GM18517 (cell line): ENCODE measurements around the gene SH3RF3.

Experiments
- ATAC-seq: cut with Tn5 transposase; IDR thresholded peaks from one replicate; pipeline ENCODE4 v1.9.1; 2021; ENCODE audit warnings: mild to moderate bottlenecking, moderate library complexity; ENCODE audit not compliant: unreplicated experiment

The SH3RF3 gene

DNA sequence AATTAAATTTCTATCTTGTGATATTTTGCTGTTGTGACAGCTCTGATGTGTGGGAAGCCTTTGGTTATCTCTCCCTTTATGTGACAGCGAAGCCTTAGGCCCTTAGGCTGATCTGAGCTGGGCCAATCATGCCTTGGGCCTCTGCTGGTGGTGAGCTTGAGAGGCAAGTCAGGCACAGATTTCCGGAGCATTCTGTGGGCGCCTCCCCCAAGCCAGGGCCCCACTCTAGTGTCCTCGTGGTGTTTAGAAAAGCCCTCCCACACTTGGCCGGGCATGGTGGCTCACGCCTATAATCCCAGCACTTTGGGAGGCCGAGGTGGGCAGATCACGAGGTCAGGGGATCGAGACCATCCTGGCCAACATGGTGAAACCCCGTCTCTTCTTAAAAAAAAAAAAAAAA is 239.8 kb downstream of the SH3RF3 start:
- ATAC-seq, result no peak

DNA sequence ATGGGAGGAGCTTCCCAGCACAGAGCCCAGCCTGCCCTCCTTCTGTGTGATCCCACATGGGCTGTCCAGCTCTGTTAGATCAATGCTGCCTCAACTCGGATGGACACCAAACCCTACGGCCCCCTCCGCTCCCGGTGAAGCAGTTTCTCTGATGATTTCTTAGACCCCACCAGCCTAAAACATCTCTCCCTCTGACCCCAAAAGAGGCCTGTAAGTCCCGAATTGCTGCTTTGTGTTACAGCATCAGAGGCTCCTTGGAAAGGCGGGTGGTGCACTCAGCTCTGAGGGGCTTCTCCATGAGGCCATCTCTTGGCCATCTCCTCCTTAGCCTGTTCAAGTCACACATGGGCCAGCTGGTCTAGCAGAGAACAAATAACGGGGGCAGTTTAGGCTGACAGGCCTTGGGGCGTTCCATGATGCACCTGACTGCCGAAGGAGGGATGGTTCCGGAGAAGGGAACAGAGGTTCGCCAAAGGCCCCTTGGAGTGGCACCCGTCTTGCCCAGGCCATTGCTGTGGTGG is 240.7 kb downstream of the SH3RF3 start:
- no peak for ATAC-seq

DNA sequence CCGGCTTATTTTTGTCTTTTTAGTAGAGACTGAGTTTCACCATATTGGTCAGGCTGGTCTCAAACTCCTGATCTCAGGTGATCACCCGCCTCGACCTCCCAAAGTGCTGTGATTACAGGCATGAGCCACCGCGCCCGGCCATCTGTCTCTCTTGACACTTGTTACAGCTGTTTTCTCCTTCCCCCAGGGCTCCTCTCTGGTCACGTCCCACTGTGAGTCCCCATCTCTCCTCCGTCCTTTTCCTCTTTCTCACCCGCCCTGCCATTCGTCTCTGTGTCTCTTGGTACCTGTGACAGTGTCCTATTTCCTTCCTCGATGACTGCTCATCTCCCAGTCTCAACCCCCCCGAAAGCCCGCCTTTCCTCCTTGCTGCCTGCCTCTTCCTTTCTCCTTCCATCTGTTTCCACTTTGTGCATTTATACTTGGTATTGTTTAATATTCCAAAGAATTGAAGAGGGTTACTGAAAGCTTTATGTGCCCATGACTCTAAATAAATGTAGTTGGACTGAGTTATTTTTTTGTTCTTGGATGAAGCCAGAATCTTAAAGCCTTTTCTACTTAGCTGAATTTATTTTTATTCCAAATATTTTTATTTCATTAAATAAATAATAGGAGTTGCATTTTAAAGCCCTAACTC is 241.5 kb downstream of the SH3RF3 start:
- no peak for ATAC-seq

DNA sequence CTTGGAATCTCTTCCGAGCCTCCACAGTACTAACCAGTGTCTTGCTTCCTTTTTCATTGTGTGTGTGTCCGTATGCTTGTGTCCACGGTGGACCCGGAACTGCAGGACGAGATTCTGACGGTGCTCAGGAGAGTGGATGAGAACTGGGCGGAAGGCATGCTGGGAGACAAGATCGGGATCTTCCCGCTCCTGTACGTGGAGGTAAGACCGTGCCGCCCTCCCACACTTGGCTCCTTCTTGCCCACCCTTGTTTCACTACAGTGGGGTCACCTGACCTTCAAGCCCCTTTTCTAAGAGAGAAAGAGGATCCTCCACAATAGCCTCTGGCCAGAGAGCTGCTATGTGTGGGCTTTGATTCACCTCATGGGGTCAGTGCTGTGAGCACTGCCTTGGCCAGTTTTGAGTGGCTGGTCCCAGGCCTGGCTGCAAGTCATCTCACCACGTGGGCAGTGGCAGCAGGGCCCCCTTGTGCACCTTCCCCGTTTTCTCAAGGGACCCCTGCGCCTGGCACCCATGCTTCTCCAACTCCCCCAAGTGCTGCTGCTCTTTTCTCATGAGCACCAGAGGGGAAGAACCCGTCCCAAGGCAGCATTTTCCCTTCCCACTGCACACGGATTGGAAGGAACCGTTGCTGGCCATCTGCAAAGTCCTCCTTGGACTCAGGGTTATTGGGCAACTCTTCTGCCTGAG is 242.6 kb downstream of the SH3RF3 start:
- ATAC-seq, result no peak

DNA sequence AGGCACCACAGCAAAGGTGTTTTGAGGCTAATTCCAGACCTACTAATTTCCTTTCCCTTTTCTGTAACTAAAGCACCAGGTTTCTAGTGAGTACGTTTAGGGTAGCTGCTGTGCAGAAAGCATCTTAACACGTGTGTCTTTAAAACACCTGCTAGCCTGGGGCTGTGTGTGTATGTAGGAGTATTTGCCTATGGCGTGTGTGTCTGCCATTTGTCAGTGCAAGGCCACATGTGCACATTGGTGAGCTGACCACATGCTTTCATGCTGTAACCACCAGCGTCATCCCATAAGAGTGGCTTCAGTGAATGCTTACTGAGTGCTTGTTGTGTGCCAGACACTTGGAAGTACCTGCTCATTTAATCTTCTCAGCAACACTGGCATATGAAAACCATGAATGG is 243.2 kb downstream of the SH3RF3 start:
- ATAC-seq, result no peak

DNA sequence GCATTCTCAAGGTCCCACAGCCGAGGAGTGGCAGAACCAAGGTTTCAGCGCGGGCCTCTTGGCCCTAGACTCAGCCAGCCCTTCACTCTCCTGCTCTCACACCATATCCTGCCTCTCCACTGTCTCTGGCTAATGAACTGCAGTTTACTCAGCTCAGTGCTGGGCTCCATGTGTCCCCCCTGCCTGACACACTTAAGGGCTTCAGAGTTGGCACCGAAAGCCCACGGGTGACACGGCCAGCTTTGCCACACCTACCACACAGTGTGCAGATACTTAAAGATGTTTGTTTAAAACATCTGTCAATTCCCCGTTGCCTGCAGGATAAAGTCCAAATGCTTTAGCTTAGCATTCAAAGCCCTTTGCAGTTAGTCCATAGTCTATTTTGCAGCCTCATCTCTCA is 243.6 kb downstream of the SH3RF3 start:
- no peak for ATAC-seq

DNA sequence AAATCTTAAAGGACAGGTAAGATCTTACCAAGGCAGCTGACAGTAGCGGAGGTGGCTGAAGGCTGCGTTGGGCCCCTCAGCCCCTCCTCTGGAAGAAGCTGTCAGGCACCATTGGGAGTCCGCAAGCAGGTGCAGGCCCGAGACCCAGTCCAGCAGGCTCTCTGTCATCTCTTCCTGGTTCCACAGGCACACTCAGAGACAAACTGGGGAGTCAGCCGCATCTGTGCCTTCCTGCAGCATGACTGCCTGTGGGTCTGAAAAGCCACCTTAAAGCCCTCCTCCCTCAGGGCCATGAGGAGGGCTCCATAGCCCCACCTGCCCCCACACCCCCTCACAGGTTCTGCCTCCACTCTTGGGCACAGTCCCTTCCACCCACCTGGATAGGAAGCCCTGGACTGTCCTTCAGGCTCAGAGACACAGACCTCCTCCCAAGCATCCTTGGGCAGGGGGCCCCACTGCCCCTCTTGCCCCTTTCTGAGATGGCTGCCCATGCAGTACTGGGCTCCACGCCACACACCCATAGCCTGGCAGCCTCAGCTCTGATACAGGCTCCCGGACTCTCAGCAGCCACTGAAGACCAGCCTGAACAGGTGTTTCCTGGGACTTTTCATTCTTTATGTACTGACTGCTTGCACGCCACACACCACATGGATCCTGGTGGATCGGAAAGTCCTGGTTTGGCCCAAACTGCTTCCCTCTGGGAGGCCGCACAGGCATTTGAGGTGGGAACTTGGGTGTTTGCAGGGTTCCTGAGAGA is 245.0 kb downstream of the SH3RF3 start:
- ATAC-seq, result no peak

DNA sequence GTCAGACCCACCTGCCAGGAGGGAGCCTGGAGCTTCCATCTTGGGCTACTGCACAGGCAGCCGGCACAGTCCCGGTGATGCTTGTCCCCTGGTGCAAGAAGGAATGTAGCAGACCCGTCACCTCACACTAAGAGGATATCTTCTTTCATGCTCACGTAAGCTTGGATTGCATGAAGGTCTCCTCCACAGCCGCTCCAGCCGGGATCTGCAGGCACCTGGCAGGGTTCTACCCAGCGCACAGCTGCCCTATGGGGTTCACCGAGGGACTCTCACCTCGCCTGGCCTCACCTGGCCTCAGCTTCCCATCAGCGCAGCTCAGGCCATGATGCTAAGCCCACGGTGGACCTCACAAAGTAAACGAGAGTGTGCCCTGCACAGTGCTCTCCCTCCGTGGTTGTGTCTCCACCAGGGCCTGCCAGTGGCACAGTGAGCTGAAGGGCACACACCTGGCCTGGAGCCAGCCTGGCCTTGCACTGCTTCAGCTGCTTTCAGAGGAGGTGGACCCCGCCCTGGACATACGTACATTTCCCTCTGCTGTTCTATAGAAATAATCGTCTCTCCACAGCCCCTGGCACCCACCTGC is 245.6 kb downstream of the SH3RF3 start:
- ATAC-seq, result no peak

DNA sequence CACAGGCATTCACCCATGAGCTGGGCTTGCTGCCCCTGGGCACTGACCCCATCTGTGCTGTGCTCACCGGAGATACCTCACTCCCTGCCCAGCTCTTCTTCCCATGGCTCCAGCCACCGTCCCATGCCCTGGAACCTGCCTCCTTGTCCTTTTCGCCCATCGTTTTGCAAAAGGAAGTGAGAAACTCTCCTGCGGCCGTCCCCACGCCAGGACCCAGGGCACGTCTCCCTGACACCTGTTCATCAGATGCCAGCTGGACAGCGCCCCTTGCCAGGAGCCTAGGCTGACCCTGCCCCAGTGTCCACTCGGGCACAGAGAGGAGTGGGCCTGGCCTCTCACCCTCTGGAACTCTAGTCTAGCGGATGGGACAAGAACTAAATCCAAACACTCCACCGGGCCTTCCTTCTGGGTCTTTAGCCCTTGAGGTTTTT is 246.1 kb downstream of the SH3RF3 start:
- no peak for ATAC-seq

DNA sequence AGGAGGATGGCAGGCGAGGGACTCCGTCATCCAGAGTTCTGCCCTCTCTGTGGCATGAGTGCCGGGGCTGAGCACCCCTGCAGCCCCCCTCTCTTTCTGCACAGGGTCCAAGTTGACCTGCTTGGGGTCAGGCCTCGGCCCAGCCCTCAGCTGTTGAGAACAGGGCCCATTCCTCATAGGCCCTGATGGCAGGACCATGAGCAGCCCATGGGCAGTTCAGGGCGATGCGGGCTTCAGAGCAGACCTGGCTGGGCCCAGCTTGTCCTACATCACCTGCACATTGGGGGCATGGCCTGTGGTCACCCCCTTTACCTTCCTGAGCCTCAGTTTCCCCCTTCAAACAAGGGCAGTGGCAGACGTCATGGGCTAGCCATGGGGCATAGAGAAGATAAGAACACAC is 246.7 kb downstream of the SH3RF3 start:
- no peak for ATAC-seq

DNA sequence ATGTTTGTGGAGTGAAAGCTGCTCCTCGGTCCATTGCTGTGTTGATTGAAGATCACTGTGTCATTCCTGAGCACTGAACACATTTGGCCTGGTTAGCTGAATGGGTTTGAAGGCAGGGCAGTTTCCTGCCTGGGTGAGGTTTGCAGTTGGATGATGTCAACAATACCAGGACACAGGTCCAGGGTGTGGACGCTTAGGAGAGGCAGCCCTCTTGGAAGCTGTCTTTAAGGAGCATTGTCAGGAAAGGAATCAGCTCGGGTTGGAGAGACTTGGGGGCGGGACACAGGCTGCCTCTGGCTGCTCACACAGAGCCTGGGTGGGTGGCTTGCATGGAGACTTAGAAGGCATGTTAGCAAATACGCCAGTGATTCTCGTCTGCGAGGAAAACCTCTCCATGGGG is 247.1 kb downstream of the SH3RF3 start:
- ATAC-seq, result no peak

DNA sequence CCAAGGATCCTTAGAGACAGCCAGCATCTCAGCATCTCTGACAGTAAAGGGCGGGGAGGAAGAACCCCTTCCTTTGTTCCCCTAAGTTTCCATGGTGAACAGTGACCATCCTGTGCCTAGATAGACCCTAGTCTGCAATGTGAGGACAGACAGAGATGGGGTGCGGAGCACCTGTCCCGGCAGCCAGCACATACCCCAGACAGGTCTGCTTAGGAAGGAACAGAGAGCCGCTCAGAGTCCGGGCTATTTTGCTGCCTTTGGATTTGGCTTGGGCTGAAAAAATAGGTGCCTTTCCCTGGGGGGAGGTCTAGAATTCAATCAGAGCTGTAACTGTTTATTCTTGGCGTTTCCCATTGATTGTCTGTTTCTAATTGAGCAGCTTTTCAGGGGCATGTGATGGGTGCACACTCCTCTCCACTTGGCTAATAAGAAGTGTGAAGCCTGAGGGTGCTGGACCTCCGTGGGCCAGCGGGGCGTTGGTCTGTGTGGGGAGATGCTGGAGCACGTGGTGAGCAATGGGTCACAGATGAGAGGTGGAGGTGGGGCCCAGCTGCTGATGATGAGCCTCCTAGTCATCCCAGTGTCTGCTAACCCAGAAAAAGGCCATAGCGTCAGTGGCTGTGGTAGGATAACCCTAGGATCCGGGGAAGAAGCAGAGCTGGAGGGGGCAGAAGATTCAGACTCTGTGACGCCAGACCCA is 247.9 kb downstream of the SH3RF3 start:
- no peak for ATAC-seq

DNA sequence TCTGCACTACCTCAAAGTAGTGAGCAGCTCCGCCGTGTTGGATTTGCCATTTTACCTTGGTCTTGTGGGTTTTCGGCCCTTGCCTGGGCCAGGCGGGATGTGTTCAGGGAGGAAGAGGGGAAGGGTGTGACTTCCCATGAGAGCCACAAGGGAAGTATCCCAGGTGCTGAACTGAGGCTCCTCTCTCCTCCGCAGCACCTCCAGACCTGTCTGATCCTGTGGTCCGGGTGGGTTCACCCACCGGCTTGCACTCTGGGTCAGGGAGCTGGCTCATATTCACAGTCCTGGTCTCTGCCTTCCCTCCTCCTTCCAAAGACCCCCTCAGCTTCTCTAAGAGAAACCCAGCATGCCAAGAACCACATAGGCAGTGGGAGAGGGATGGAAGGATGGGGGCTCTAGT is 249.0 kb downstream of the SH3RF3 start:
- no peak for ATAC-seq

DNA sequence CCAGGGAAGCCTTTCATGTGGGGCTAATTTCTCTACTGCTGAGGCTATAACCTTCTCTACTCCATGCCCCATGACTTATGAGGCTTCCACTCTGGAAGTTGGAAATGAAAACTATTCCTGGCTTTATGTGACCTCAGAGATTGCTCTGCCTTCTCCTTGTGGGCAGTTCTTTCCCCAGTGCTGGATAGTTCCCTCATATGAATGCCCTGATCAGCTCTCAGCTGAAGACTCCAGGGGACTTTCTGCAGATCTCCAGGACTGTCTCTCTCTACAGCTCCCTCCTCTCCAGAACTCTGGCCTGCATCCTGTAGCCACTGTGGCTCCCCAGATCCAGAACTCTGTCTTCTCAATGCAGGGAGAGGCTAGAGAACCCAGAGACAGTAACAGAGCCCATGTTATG is 249.7 kb downstream of the SH3RF3 start:
- no peak for ATAC-seq

DNA sequence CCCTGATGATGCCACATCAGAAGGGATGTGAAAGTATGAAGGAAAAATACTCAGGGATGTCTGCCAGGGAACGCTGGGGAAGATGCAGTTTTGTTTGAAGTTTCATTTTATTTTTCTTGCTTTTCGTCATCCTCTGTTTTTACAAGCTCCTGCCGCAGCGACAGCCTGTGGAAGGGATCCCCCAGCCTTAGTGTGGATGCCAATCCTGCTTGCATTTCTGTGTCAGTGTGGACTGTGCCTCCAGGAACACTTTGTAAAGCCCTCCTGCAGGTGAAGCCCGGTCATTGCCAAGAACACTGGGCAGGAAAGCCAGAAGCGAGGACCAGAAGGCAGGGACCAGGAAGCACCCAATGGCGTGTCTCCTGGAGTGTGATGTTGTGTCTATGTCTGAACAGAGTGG is 250.5 kb downstream of the SH3RF3 start:
- no peak for ATAC-seq

DNA sequence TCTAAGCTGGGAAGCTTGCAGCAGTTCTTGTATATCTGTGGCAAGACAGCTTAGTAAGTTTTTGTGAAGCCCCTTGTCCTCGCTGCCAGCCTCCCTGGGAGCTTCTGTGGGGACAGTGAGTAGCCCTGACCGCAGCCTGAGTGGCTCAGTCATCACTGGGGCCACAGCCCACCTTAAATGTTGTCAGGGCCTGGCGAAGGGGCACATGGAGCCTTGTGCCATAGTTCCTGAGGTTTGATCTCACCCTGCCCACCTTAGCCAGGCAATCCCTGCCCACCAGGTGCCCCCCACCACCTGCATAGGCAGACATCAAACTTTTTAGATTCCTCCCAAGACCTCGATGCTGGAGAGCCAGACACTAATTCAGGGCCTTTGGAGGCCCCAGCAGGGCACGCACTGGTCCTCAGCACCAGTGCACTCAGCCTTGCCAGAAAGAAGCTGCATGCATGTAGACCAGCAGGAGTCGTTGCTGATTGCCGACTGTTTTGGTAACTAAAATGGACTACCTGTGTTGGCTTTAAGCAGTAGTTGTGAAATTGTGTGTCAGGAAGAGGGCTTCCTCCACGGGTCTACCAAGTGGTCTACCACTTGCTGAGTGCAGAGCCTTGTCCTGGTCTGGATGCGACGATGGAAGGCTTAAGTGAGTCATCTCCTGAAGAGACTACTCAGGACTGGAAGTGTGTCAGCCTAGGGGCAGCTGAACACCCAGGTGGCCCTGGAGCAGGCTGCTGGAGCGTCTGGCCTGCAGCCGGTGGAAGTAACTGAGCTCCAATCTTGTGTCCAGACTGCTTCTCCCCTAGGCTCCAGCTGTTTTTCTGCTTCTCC is 251.7 kb downstream of the SH3RF3 start:
- ATAC-seq, result no peak

DNA sequence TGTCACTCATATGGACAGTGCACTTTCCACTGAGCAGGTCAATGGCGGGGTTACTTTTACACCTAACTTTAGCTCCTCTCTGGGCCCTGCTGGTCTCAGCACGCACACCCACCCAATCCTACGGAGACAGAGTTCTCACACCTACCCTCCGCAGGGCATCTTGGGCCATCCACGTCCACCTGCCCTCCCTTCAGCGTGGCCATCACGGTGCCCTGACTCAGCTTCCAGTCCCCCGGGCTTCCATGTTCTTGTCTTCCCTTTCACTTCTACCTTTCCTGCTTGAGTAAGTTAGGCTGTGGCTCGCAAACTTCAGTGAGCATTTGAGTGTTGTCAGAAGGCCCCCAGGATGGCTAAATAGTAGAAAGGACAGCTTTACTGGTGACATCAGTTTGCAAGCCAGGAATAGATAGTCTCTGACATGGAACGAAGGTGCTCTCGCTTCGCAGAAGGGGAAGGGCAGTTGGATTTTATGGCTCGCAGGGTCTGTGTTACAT is 252.4 kb downstream of the SH3RF3 start:
- no peak for ATAC-seq

DNA sequence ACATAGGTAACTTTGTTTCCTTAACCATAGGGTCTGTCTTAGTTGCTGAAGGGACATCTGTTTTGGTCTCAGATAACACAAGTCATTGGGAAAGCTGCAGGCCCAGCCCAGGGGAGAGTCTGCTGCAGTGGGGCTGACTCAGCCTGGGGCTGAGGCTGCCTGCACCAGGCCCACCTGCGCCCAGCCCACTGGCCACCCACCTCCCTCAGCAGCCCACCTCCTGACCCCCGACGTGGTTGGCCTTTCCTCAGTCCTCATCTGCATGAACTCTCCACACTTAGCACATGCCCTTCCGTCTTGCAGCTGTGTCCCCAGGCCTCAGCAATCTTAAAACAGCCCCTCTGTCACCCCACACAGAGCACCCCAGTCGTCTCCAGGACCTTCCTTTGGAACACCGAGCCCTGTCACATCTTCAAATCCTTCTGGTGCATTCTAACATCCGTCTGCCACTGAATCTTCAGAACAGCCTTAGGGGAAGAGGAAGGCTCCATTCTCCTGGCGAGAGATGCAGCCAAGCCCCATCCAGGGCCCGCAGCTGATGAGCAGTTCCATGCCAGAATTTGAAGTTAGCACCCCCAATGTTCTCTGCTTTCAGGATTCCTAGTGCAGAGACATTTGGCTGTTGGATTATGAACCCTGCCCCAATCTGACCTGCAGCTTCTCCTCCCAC is 253.4 kb downstream of the SH3RF3 start:
- no peak for ATAC-seq

DNA sequence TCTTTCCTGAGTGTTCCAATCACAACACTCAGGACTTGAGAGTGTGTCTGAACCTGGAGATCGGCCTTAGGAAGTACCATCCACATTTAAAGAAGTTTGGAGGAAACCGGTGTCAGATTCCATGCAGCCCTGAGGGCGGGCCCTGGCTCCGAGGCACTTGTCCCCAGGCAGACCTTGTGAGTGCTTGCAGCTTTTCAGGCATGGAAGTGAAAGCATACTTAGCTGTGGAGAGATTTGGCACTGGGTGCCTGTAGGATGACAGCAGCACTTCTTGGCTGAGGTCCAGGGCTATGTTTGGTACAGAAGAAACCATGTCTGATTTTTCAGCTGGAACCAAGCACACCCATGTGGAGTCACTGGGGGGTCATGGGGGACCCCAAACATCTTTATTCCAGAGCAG is 253.9 kb downstream of the SH3RF3 start:
- ATAC-seq, result no peak
